ENCODE measurements around the gene CAMK1D. TPM values are rescaled to one million over a fixed set of nuclear protein-coding genes. Genes with fewer than 3 reads are reported as not detected.

Gene CAMK1D
- total RNA-seq, 2 donors from 2014 or later: 4.5 to 7.8 TPM

- Histone ChIP-seq H3K9ac (ENCODE audit: extremely low read depth, low read length, poor library complexity, severe bottlenecking) (no peak overlapping the region), H3K4me3 (ENCODE audit: low read length) (no peak overlapping the region), H3K27me3 (ENCODE audit: control insufficient read depth, insufficient read depth, low read length, poor library complexity, severe bottlenecking) (no peaks in the 10 kb centered on the region), H3K9me3 (ENCODE audit: control insufficient read depth, low read length) (no peaks in the 10 kb centered on the region), H3K27ac (ENCODE audit: low read depth, low read length) (no peak overlapping the region), H3K4me1 (ENCODE audit: control insufficient read depth, insufficient read depth, low read length) (no peaks in the 10 kb centered on the region), H3K36me3 (ENCODE audit: control insufficient read depth, insufficient read depth, low read length) (no peaks in the 10 kb centered on the region)
- H3K27me3 Mint-ChIP-seq (ENCODE audit: insufficient read depth): no peaks in the 10 kb centered on the region
- no peaks in the 10 kb centered on the region for H3K36me3 Mint-ChIP-seq (ENCODE audit: low read depth)
- no peaks in the 10 kb centered on the region for H3K4me1 Mint-ChIP-seq
- WGBS, 2 experiments (ENCODE audit: insufficient coverage in 1 of 2, insufficient read length in 1 of 2): 92 to 100% methylated on average over 1 of the region's 1 CpG
- no peak overlapping the region for H3K27ac Mint-ChIP-seq
- no peak overlapping the region for H3K4me3 Mint-ChIP-seq
- no peak for TF ChIP-seq CTCF (conservative IDR thresholded peaks at IDR 0.05)
- DNase-seq: no peak
- peaks cover 2% of the 10 kb centered on the region for H3K9me3 Mint-ChIP-seq
These were observed 64.0 kb downstream of the CAMK1D start for GRCh38 chr10:12413369-12413711.

- Histone ChIP-seq H3K9me3 (ENCODE audit: control insufficient read depth, low read length) (no peaks in the 10 kb centered on the region), H3K27me3 (ENCODE audit: control insufficient read depth, insufficient read depth, low read length, poor library complexity, severe bottlenecking) (no peaks in the 10 kb centered on the region), H3K27ac (ENCODE audit: low read depth, low read length) (no peak overlapping the region), H3K9ac (ENCODE audit: extremely low read depth, low read length, poor library complexity, severe bottlenecking) (no peak overlapping the region), H3K36me3 (ENCODE audit: control insufficient read depth, insufficient read depth, low read length) (no peaks in the 10 kb centered on the region), H3K4me3 (ENCODE audit: low read length) (no peak overlapping the region), H3K4me1 (ENCODE audit: control insufficient read depth, insufficient read depth, low read length) (no peaks in the 10 kb centered on the region)
- H3K27ac Mint-ChIP-seq: no peak overlapping the region
- WGBS, 2 experiments (ENCODE audit: insufficient coverage in 1 of 2, insufficient read length in 1 of 2): 89 to 96% methylated on average over 9 of the region's 9 CpGs
- H3K9me3 Mint-ChIP-seq: peaks cover 2% of the 10 kb centered on the region
- H3K4me3 Mint-ChIP-seq: no peak overlapping the region
- no peak for DNase-seq
- H3K4me1 Mint-ChIP-seq: no peaks in the 10 kb centered on the region
- no peak for TF ChIP-seq CTCF (conservative IDR thresholded peaks at IDR 0.05)
- H3K27me3 Mint-ChIP-seq (ENCODE audit: insufficient read depth): no peaks in the 10 kb centered on the region
- no peaks in the 10 kb centered on the region for H3K36me3 Mint-ChIP-seq (ENCODE audit: low read depth)
These were observed 65.1 kb downstream of the CAMK1D start for GRCh38 chr10:12414278-12414989.

GRCh38 chr10:12416344-12417050 is 67.2 kb downstream of the CAMK1D start:
- H3K4me3 Mint-ChIP-seq: no peak overlapping the region
- no peaks in the 10 kb centered on the region for H3K36me3 Mint-ChIP-seq (ENCODE audit: low read depth)
- H3K27me3 Mint-ChIP-seq (ENCODE audit: insufficient read depth): no peaks in the 10 kb centered on the region

More at GRCh38 chr10:12416344-12417050, 67.2 kb downstream of the CAMK1D start:
- Histone ChIP-seq H3K4me3 (ENCODE audit: low read length) (no peak overlapping the region), H3K27me3 (ENCODE audit: control insufficient read depth, insufficient read depth, low read length, poor library complexity, severe bottlenecking) (no peaks in the 10 kb centered on the region), H3K36me3 (ENCODE audit: control insufficient read depth, insufficient read depth, low read length) (no peaks in the 10 kb centered on the region), H3K27ac (ENCODE audit: low read depth, low read length) (no peak overlapping the region), H3K4me1 (ENCODE audit: control insufficient read depth, insufficient read depth, low read length) (no peaks in the 10 kb centered on the region), H3K9ac (ENCODE audit: extremely low read depth, low read length, poor library complexity, severe bottlenecking) (no peak overlapping the region), H3K9me3 (ENCODE audit: control insufficient read depth, low read length) (no peaks in the 10 kb centered on the region)
- DNase-seq: no peak
- no peak for TF ChIP-seq CTCF (conservative IDR thresholded peaks at IDR 0.05)
- no peaks in the 10 kb centered on the region for H3K4me1 Mint-ChIP-seq
- H3K9me3 Mint-ChIP-seq: peaks cover 2% of the 10 kb centered on the region
- 94 to 100% methylated on average over 9 to 13 of the region's 13 CpGs for WGBS, 2 experiments (ENCODE audit: insufficient coverage in 1 of 2, insufficient read length in 1 of 2)
- H3K27ac Mint-ChIP-seq: no peak overlapping the region

Data from endodermal cell (in vitro differentiated cells).